LNCaP clone FGC (cell line): ENCODE results near the gene DDRGK1.

ENCODE experiments used
- DNase-seq: peaks from one replicate; pipeline ENCODE4 v3.0.0-alpha.2; 2011; ENCODE audit warnings: low read depth
- H3K4me3 ChIP-seq: 2 replicates; pipeline ENCODE4 v1.5.1; 2011; ENCODE audit warnings: mild to moderate bottlenecking, low read depth, low read length, control low read depth
- TF ChIP-seq, protein P1 (sequence below): IDR thresholded peaks from 2 replicates; pipeline ENCODE4 v1.5.1; 2012; ENCODE audit warnings: mild to moderate bottlenecking; ENCODE audit not compliant: control insufficient read depth, insufficient read depth; ENCODE audit errors: extremely low read depth

Gene DDRGK1

DNA sequence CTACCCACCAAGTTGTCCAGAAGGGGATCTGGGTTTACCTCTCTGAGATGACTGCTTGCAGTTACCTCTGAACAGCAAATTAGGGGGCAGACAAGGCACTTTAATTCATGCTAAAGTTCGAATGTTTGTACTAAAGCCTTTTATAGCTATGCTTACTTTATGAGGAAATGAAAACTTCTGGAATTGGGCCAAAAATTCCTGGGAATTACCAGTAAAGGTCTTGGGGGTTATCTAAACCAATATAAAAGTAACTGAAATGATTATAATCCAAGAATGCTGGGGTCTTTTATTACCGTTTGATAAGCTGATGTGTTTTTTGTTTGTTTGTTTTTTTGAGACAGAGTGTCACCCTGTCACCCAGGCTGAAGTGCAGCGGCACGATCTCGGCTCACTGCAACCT is 23.2 kb downstream of the DDRGK1 start:
- TF ChIP-seq, protein P1, sequence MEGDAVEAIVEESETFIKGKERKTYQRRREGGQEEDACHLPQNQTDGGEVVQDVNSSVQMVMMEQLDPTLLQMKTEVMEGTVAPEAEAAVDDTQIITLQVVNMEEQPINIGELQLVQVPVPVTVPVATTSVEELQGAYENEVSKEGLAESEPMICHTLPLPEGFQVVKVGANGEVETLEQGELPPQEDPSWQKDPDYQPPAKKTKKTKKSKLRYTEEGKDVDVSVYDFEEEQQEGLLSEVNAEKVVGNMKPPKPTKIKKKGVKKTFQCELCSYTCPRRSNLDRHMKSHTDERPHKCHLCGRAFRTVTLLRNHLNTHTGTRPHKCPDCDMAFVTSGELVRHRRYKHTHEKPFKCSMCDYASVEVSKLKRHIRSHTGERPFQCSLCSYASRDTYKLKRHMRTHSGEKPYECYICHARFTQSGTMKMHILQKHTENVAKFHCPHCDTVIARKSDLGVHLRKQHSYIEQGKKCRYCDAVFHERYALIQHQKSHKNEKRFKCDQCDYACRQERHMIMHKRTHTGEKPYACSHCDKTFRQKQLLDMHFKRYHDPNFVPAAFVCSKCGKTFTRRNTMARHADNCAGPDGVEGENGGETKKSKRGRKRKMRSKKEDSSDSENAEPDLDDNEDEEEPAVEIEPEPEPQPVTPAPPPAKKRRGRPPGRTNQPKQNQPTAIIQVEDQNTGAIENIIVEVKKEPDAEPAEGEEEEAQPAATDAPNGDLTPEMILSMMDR, result no peak
- no peak for DNase-seq
- H3K4me3 ChIP-seq, result no peak overlapping the region

DNA sequence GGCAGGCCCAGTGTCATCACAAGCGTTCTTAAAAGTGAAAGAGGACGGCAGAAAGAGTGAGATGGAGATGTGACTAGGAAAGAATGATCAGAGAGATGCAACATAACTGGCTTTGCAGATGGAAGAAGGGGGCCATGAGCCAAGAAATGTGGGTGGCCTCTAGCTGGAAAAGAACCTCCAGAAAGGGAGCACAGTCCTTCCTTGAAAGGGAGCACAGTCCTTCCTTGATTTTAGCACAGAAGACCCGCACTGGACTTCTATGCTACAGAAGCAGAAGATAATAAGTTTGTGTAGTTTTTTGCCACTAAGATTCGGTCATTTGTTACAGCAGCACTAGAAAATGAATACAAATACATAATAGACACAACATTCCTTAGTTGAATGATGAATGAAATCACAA is 24.2 kb downstream of the DDRGK1 start:
- H3K4me3 ChIP-seq, result no peak overlapping the region
- TF ChIP-seq, protein P1, result no peak
- DNase-seq, result no peak

- TF ChIP-seq, protein P1, result no peak
- DNase-seq, result no peak
- H3K4me3 ChIP-seq, result no peak overlapping the region
These were observed 26.6 kb downstream of the DDRGK1 start for GRCh38 chr20:3177746-3178485.

- no peak overlapping the region for H3K4me3 ChIP-seq
- TF ChIP-seq, protein P1, result no peak
These were observed 29.2 kb downstream of the DDRGK1 start for GRCh38 chr20:3175270-3175669.

GRCh38 chr20:3174442-3175261 is 29.8 kb downstream of the DDRGK1 start:
- H3K4me3 ChIP-seq, result peak overlapping the region; percentile 88
- TF ChIP-seq, protein P1, result no peak
- DNase-seq, result no peak

More at GRCh38 chr20:3175270-3175669, 29.2 kb downstream of the DDRGK1 start:
- no peak for DNase-seq

GRCh38 chr20:3173610-3174441 is 30.7 kb downstream of the DDRGK1 start:
- H3K4me3 ChIP-seq, result peak overlapping the region; percentile 88
- TF ChIP-seq, protein P1, result no peak
- no peak for DNase-seq
